Suprapubic skin (tissue), 4 donors: ENCODE results near the gene SORCS2. TPM values are rescaled to one million over a fixed set of nuclear protein-coding genes. Genes with fewer than 3 reads are reported as not detected.

Experiments used
- DNase-seq, 2 donors: peaks; one replicate each; pipeline ENCODE4 v3.0.0-alpha.2; 2019; ENCODE audit warnings: low spot score in 2 of 2
- H3K27ac ChIP-seq: fragments of 200-600 bp; sonication (generic); one replicate; pipeline ENCODE4 v1.5.1; 2019
- H3K27me3 ChIP-seq: fragments of 200-600 bp; sonication (generic); one replicate; pipeline ENCODE4 v1.5.1; 2019
- H3K36me3 ChIP-seq: fragments of 200-600 bp; sonication (generic); one replicate; pipeline ENCODE4 v1.5.1; 2019
- H3K4me1 ChIP-seq: fragments of 200-600 bp; sonication (generic); one replicate; pipeline ENCODE4 v1.5.1; 2019
- H3K4me3 ChIP-seq: fragments of 200-600 bp; sonication (generic); one replicate; pipeline ENCODE4 v1.5.1; 2019; ENCODE audit warnings: mild to moderate bottlenecking
- H3K9me3 ChIP-seq: fragments of 200-600 bp; sonication (generic); one replicate; pipeline ENCODE4 v1.5.1; 2019
- EP300 ChIP-seq: sonication (generic); formaldehyde crosslinking; IDR thresholded peaks from one replicate; pipeline ENCODE4 v1.6.1; 2017; ENCODE audit warnings: antibody characterized with exemption
- POLR2A ChIP-seq, 2 donors: fragments of 450-650 bp; IDR thresholded peaks; one replicate each; pipeline ENCODE4 v1.6.1; 2017; ENCODE audit warnings: antibody characterized with exemption in 2 of 2, mild to moderate bottlenecking in 2 of 2, moderate library complexity in 2 of 2
- POLR2AphosphoS5 ChIP-seq, 3 donors: sonication (generic); formaldehyde crosslinking; IDR thresholded peaks; one replicate each; pipeline ENCODE4 v1.6.1; 2017; ENCODE audit warnings: antibody characterized with exemption in 3 of 3
- WGBS: methylation state at CpG from one replicate; pipeline ENCODE4 v1.1.5; 2018; 5-methylcytosine and 5-hydroxymethylcytosine counted together
- total RNA-seq, 4 donors: library from RNA; depleted of rRNA; stranded (reverse); fragments of >200 nt; gene quantifications; one replicate each; pipeline ENCODE4 v1.1.0, GENCODE V29; 2016
- TF ChIP-seq, protein P1 (sequence below), 2 donors: fragments of 200-600 bp in 1 of 2; fragments of 450-650 bp in 1 of 2; sonication (generic) in 1 of 2; IDR thresholded peaks; one replicate each; pipeline ENCODE4 v1.5.1; 2016 to 2019; ENCODE audit warnings: antibody characterized with exemption in 2 of 2, mild to moderate bottlenecking in 1 of 2, moderate library complexity in 1 of 2

The SORCS2 gene
- total RNA-seq, 4 donors from 2014 or later: 0.94 to 4.6 (median 1.3) TPM

GRCh38 chr4:7208509-7209451 lies 16.4 kb downstream of the SORCS2 start:
- TF ChIP-seq EP300 (no peak), POLR2A (IDR thresholded peaks at IDR 0.05) (no peak), POLR2AphosphoS5 (IDR thresholded peaks at IDR 0.05) (no peak)
- TF ChIP-seq, protein P1, sequence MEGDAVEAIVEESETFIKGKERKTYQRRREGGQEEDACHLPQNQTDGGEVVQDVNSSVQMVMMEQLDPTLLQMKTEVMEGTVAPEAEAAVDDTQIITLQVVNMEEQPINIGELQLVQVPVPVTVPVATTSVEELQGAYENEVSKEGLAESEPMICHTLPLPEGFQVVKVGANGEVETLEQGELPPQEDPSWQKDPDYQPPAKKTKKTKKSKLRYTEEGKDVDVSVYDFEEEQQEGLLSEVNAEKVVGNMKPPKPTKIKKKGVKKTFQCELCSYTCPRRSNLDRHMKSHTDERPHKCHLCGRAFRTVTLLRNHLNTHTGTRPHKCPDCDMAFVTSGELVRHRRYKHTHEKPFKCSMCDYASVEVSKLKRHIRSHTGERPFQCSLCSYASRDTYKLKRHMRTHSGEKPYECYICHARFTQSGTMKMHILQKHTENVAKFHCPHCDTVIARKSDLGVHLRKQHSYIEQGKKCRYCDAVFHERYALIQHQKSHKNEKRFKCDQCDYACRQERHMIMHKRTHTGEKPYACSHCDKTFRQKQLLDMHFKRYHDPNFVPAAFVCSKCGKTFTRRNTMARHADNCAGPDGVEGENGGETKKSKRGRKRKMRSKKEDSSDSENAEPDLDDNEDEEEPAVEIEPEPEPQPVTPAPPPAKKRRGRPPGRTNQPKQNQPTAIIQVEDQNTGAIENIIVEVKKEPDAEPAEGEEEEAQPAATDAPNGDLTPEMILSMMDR (IDR thresholded peaks at IDR 0.05): no peak
- Histone ChIP-seq H3K9me3 (no peaks in the 10 kb centered on the region), H3K27ac (no peak overlapping the region), H3K36me3 (no peaks in the 10 kb centered on the region), H3K4me1 (peaks cover 58% of the 10 kb centered on the region), H3K4me3 (no peak overlapping the region), H3K27me3 (peaks cover 6% of the 10 kb centered on the region)
- 86% methylated on average over 12 of the region's 21 CpGs for WGBS
- DNase-seq: no peak

- 69% methylated on average over 9 of the region's 9 CpGs for WGBS
- DNase-seq: no peak
- no peaks in the 10 kb centered on the region for H3K9me3 ChIP-seq
- TF ChIP-seq EP300 (no peak), POLR2AphosphoS5 (IDR thresholded peaks at IDR 0.05) (no peak), POLR2A (IDR thresholded peaks at IDR 0.05) (no peak)
- TF ChIP-seq, protein P1 (IDR thresholded peaks at IDR 0.05): no peak
- H3K4me1 ChIP-seq: peaks cover 58% of the 10 kb centered on the region
- H3K4me3 ChIP-seq: no peak overlapping the region
- no peaks in the 10 kb centered on the region for H3K36me3 ChIP-seq
- peaks cover 6% of the 10 kb centered on the region for H3K27me3 ChIP-seq
- no peak overlapping the region for H3K27ac ChIP-seq
Measured at GRCh38 chr4:7209699-7210098, 17.4 kb downstream of the SORCS2 start.

DNA sequence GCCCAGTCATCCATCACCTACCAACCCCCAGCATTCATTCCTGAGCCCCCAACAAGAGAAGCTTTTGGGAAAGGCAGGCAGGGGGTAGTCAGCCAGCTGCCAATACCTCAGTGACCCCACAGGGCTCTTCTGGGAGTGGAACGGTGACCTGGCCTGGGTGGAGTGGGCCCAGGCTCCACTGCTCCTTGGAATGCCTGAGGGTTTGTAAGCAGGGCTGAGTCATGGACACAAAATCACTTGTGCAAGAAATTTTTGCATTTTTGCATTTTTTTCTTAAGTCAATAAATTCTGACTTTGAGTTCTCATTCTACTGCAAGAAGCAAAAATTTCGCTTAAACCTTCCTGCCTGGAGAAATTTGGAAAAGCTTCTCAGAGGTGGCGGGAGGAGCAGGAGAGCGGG lies 18.5 kb downstream of the SORCS2 start:
- H3K9me3 ChIP-seq: no peaks in the 10 kb centered on the region
- H3K27me3 ChIP-seq: peaks cover 6% of the 10 kb centered on the region
- peaks cover 49% of the 10 kb centered on the region for H3K4me1 ChIP-seq
- H3K27ac ChIP-seq: no peak overlapping the region
- DNase-seq: no peak
- no peak overlapping the region for H3K4me3 ChIP-seq
- no peaks in the 10 kb centered on the region for H3K36me3 ChIP-seq
- TF ChIP-seq POLR2AphosphoS5 (IDR thresholded peaks at IDR 0.05): no peak
- TF ChIP-seq, protein P1 (IDR thresholded peaks at IDR 0.05): no peak
- TF ChIP-seq EP300: no peak
- TF ChIP-seq POLR2A (IDR thresholded peaks at IDR 0.05): no peak
- WGBS: 70% methylated on average over 4 of the region's 4 CpGs

GRCh38 chr4:7212101-7212674 lies 19.9 kb downstream of the SORCS2 start:
- Histone ChIP-seq H3K4me3 (no peak overlapping the region), H3K36me3 (no peaks in the 10 kb centered on the region), H3K9me3 (no peaks in the 10 kb centered on the region), H3K27me3 (peaks cover 6% of the 10 kb centered on the region), H3K27ac (no peak overlapping the region), H3K4me1 (peaks cover 36% of the 10 kb centered on the region)
- no peak for DNase-seq
- TF ChIP-seq POLR2AphosphoS5 (IDR thresholded peaks at IDR 0.05): no peak
- TF ChIP-seq, protein P1 (IDR thresholded peaks at IDR 0.05): no peak
- no peak for TF ChIP-seq EP300
- TF ChIP-seq POLR2A (IDR thresholded peaks at IDR 0.05): no peak
- WGBS: 70% methylated on average over 6 of the region's 6 CpGs

- Histone ChIP-seq H3K4me1 (peaks cover 28% of the 10 kb centered on the region), H3K4me3 (no peak overlapping the region), H3K27me3 (peaks cover 6% of the 10 kb centered on the region), H3K9me3 (no peaks in the 10 kb centered on the region), H3K27ac (no peak overlapping the region), H3K36me3 (no peaks in the 10 kb centered on the region)
- WGBS: 73% methylated on average over 5 of the region's 6 CpGs
- TF ChIP-seq, protein P1 (IDR thresholded peaks at IDR 0.05): no peak
- TF ChIP-seq EP300 (no peak), POLR2A (IDR thresholded peaks at IDR 0.05) (no peak), POLR2AphosphoS5 (IDR thresholded peaks at IDR 0.05) (no peak)
- no peak for DNase-seq
Measured at GRCh38 chr4:7212921-7213320, 20.6 kb downstream of the SORCS2 start.
